Caco-2 (cell line): ENCODE measurements around the gene LOXL3. TPM values are rescaled to one million over a fixed set of nuclear protein-coding genes. Genes with fewer than 3 reads are reported as not detected.

Experiments used
- BruUV-seq: library from RNA; stranded (reverse); fragments of 400-500 nt; replicated peaks from 2 replicates; lab custom pipeline; 2021; lab: Mats Ljungman, UMichigan
- CTCF ChIA-PET: fragments of 300-600 bp; sonication (Branson Sonifier 250); formaldehyde crosslinking; loops from one replicate; lab custom pipeline; 2022; ENCODE audit warnings: antibody characterized with exemption; lab: Charles Lee
- POLR2A ChIA-PET: fragments of 300-600 bp; sonication (Branson Sonifier 250); formaldehyde crosslinking; loops from one replicate; lab custom pipeline; 2022; ENCODE audit warnings: antibody characterized with exemption; lab: Charles Lee
- DNase-seq, 2 experiments: peaks; one replicate each; pipeline versions ENCODE4 v3.0.0 to v3.0.0-alpha.2; 2020 to 2022
- H3K27me3 ChIP-seq: replicated peaks from 2 replicates; pipeline ENCODE4 v1.6.0; 2011; ENCODE audit warnings: low read length; ENCODE audit not compliant: control insufficient read depth, insufficient read depth
- H3K36me3 ChIP-seq: 2 replicates; pipeline ENCODE4 v1.5.1; 2011; ENCODE audit warnings: low read length; ENCODE audit not compliant: control insufficient read depth, insufficient read depth
- H3K4me1 ChIP-seq: fragments of 250-450 bp; sonication (Bioruptor Pico); 2 replicates; pipeline ENCODE4 v1.5.1; 2020; ENCODE audit warnings: mild to moderate bottlenecking
- H3K4me3 ChIP-seq: 2 replicates; pipeline ENCODE4 v1.5.1; 2011; ENCODE audit warnings: low read depth, mild to moderate bottlenecking, control low read depth, low read length
- H3K9me3 ChIP-seq: fragments of 250-450 bp; sonication (Bioruptor Pico); 2 replicates; pipeline ENCODE4 v1.5.1; 2020; ENCODE audit warnings: mild to moderate bottlenecking, moderate library complexity
- H3K27ac Mint-ChIP-seq: one replicate; pipeline ENCODE4 v1.8.0; 2022; ENCODE audit warnings: mixed read lengths; ENCODE audit not compliant: unreplicated experiment
- H3K27me3 Mint-ChIP-seq: one replicate; pipeline ENCODE4 v1.8.0; 2022; ENCODE audit warnings: mixed read lengths; ENCODE audit not compliant: insufficient read depth, unreplicated experiment
- H3K36me3 Mint-ChIP-seq: one replicate; pipeline ENCODE4 v1.8.0; 2022; ENCODE audit warnings: mild to moderate bottlenecking, mixed read lengths; ENCODE audit not compliant: insufficient read depth, unreplicated experiment
- H3K4me1 Mint-ChIP-seq: one replicate; pipeline ENCODE4 v1.8.0; 2022; ENCODE audit warnings: low read depth, mixed read lengths; ENCODE audit not compliant: unreplicated experiment
- H3K4me3 Mint-ChIP-seq: one replicate; pipeline ENCODE4 v1.8.0; 2022; ENCODE audit warnings: mild to moderate bottlenecking, moderate library complexity, mixed read lengths; ENCODE audit not compliant: unreplicated experiment
- H3K9me3 Mint-ChIP-seq: one replicate; pipeline ENCODE4 v1.8.0; 2022; ENCODE audit warnings: mixed read lengths; ENCODE audit not compliant: unreplicated experiment
- intact Hi-C: fragments of 100-400 bp; cut with micrococcal nuclease; formaldehyde crosslinking; loops from one replicate; pipeline ENCODE4 v1.10.0; 2022; ENCODE audit not compliant: unreplicated experiment
- total RNA-seq: library from RNA; stranded (reverse); gene quantifications from 2 replicates; pipeline ENCODE4 v1.2.3, GENCODE V29; 2022
- TF ChIP-seq, protein P1 (sequence below), 2 experiments: fragments of 200-600 bp in 1 of 2; IDR thresholded peaks; 1 replicate in 1 of 2; 2 replicates in 1 of 2; pipeline versions ENCODE4 v1.5.1 to v1.8.0; 2011 to 2022; ENCODE audit warnings: antibody characterized with exemption in 1 of 2, control low read depth in 1 of 2, inconsistent platforms in 1 of 2, low read depth in 1 of 2, low read length in 1 of 2, mild to moderate bottlenecking in 1 of 2, moderate library complexity in 1 of 2; ENCODE audit not compliant: insufficient read depth in 1 of 2, severe bottlenecking in 1 of 2, unreplicated experiment in 1 of 2

LOXL3 gene
- total RNA-seq, 1 experiment from 2014 or later, result 13.8 TPM

DNA sequence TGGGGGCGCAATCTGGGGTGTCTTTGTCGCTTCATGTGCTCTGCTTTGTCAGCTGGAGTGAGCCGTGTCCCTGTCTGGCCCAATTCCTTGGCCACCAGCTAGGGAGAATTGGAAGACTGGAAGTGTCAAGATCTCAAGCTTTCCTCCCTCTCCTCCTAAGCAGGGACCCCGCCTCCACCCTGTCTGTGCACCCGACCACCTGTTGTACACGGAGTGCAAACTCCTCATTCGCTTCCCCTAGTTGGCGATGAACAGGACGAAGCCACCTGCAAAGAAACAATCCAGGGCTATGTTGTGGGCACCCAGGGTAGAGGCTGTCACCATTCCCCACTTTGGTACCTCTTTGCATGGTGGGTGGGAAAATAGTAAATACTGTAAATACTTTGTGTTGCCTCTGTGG lies 26.0 kb downstream of the LOXL3 start:
- ChIA-PET POLR2A (interaction anchor here (0.5 kb wide), 1 partner anchor 11 kb away, joined by 4 read pairs; no protein-coding TSS in a partner anchor), CTCF (no interaction called here)
- no peaks in the 10 kb centered on the region for H3K9me3 ChIP-seq
- intact Hi-C loops, result loop anchor here (2.0 kb wide), 1 partner anchor 73 kb away; the partner anchor contains the start of gene INO80B
- Mint-ChIP-seq H3K4me1 (peaks cover 18% of the 10 kb centered on the region), H3K4me3 (peak overlapping the region; percentile 99), H3K27me3 (no peaks in the 10 kb centered on the region), H3K36me3 (peaks cover 46% of the 10 kb centered on the region), H3K27ac (peak overlapping the region; percentile 28), H3K9me3 (no peaks in the 10 kb centered on the region)
- TF ChIP-seq, protein P1, sequence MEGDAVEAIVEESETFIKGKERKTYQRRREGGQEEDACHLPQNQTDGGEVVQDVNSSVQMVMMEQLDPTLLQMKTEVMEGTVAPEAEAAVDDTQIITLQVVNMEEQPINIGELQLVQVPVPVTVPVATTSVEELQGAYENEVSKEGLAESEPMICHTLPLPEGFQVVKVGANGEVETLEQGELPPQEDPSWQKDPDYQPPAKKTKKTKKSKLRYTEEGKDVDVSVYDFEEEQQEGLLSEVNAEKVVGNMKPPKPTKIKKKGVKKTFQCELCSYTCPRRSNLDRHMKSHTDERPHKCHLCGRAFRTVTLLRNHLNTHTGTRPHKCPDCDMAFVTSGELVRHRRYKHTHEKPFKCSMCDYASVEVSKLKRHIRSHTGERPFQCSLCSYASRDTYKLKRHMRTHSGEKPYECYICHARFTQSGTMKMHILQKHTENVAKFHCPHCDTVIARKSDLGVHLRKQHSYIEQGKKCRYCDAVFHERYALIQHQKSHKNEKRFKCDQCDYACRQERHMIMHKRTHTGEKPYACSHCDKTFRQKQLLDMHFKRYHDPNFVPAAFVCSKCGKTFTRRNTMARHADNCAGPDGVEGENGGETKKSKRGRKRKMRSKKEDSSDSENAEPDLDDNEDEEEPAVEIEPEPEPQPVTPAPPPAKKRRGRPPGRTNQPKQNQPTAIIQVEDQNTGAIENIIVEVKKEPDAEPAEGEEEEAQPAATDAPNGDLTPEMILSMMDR (IDR thresholded peaks at IDR 0.05; ENCODE audit: insufficient read depth in 1 of 2, low read depth in 1 of 2, low read length in 1 of 2, severe bottlenecking in 1 of 2, unreplicated experiment in 1 of 2), result no peak
- no peak for DNase-seq
- H3K36me3 ChIP-seq, result peaks cover 9% of the 10 kb centered on the region
- peaks cover 6% of the 10 kb centered on the region for H3K4me1 ChIP-seq
- H3K27me3 ChIP-seq, result no peaks in the 10 kb centered on the region
- TSS peak; percentile 53 for BruUV-seq
- H3K4me3 ChIP-seq, result no peak overlapping the region

DNA sequence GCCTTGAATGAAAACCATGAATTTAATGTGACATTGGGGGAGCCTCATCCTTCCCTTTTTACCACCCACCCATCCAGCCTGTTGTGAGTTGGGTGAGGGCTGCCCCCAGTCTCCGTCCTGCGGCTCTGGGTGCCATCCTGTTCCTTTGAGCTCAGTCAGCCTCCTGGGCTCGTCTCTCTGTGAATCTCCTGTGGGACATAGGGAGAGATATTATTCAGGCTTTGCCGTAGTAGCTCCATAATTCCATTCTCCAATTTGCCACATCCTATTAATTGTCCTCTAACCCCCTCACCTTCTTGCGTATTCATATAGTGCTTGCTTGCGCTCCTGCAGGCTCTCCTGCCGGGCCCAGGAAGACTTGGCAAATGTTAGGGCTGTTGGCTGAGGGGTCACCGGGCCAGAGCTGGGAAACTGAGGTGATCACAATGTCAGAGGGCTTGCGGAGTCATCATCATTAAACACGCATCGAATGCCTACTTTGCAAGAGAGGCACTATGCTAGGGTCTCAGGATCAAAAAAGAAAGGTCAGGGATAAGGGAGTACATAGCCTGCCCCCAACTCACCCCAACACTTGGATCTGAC lies 27.0 kb downstream of the LOXL3 start:
- Histone ChIP-seq H3K4me1 (peaks cover 6% of the 10 kb centered on the region), H3K27me3 (no peaks in the 10 kb centered on the region), H3K4me3 (no peak overlapping the region), H3K9me3 (no peaks in the 10 kb centered on the region), H3K36me3 (peaks cover 9% of the 10 kb centered on the region)
- Mint-ChIP-seq H3K27ac (no peak overlapping the region), H3K36me3 (peaks cover 46% of the 10 kb centered on the region), H3K9me3 (no peaks in the 10 kb centered on the region), H3K4me1 (peaks cover 18% of the 10 kb centered on the region), H3K4me3 (no peak overlapping the region), H3K27me3 (no peaks in the 10 kb centered on the region)
- intact Hi-C loops, result no loop called here
- ChIA-PET POLR2A (interaction anchor here (0.7 to 1.5 kb wide), 3 partner anchors 17 to 43 kb away, joined by 3 to 5 read pairs (median 3); no protein-coding TSS in a partner anchor), CTCF (no interaction called here)
- no TSS peak for BruUV-seq
- DNase-seq, result no peak
- TF ChIP-seq, protein P1 (IDR thresholded peaks at IDR 0.05; ENCODE audit: insufficient read depth in 1 of 2, low read depth in 1 of 2, low read length in 1 of 2, severe bottlenecking in 1 of 2, unreplicated experiment in 1 of 2), result no peak

DNA sequence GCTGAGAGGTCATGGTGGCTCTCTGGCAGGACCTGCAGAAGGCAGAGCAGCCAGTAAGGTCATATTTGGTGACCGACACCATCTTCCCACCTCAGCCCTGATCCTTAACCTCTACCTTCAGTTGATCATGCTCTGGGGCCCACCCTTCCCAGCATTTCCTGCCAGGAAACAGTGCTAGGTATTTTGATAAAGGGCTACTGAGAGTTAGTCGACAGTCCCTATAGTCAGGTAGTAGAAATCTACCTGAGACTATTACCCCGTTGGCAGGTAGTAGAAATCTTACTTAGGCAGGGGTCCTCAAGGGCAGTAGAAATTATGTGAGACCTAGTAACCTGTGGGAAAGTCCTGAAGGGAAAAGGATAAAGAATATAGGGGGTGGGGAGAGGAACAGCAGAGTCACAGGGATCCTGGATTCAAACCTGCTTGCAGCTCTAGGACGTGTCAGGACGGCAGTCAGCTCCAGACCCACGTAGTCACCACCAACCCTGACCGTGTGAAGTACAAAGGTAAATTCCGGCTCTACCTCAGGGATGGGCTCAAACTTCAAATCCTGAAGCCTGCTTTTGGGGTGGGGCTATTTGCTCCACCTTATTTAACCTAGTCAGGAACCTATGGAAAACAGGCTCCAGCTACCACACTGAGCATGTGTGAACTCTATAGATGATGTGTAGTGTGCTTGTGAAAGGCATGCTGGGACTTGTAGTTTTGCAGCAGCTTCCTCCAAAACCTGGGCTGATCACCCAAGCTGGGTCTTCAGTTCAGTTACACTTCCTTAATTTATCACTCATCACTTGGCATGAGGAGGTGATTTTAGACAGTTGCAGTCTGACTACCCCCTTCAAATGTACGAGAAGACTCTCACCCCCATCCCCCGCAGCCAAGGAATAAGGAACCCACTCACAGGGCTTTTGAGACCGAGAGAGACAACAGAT lies 27.8 kb downstream of the LOXL3 start, which contains the start of gene DQX1:
Gene DQX1 (minus strand): TSS at position 515 of the 932 bp plus-strand sequence. CDS start 502 bp downstream, at position 13.
- no peak within 1 kb of the TSS for H3K27ac Mint-ChIP-seq
- ChIA-PET POLR2A (interaction anchor here (0.7 to 1.5 kb wide), 3 partner anchors 16 to 43 kb away, joined by 3 to 5 read pairs (median 3); no protein-coding TSS in a partner anchor), CTCF (no interaction called here)
- no peaks in the 10 kb centered on the region for H3K27me3 Mint-ChIP-seq
- H3K4me3 Mint-ChIP-seq, result no peak within 1 kb of the TSS
- peak within 1 kb of the TSS; percentile 13; the same call in 1 of the 2 replicates for H3K4me3 ChIP-seq
- intact Hi-C loops, result no loop called here
- H3K36me3 ChIP-seq, result peaks cover 9% of the 10 kb centered on the region
- peaks cover 12% of the 10 kb centered on the region for H3K4me1 Mint-ChIP-seq
- peaks cover 6% of the 10 kb centered on the region for H3K4me1 ChIP-seq
- peaks cover 41% of the 10 kb centered on the region for H3K36me3 Mint-ChIP-seq
- TF ChIP-seq, protein P1 (IDR thresholded peaks at IDR 0.05; ENCODE audit: insufficient read depth in 1 of 2, low read depth in 1 of 2, low read length in 1 of 2, severe bottlenecking in 1 of 2, unreplicated experiment in 1 of 2), result no peak
- BruUV-seq, result no TSS peak
- DNase-seq, result peak; percentile 43 to 58
- no peaks in the 10 kb centered on the region for H3K9me3 Mint-ChIP-seq
- no peaks in the 10 kb centered on the region for H3K9me3 ChIP-seq
- no peaks in the 10 kb centered on the region for H3K27me3 ChIP-seq
